Testis (tissue), 2 donors: ENCODE measurements around the gene PLA2G2A.

Experiments used
- CTCF ChIP-seq, 3 experiments: fragments of 450-650 bp in 2 of 3; fragments of 200-600 bp in 1 of 3; sonication (generic) in 1 of 3; IDR thresholded peaks; one replicate each; pipeline ENCODE4 v1.5.1; 2016 to 2019; ENCODE audit warnings: antibody characterized with exemption in 3 of 3, mild to moderate bottlenecking in 2 of 3, moderate library complexity in 1 of 3
- POLR2A ChIP-seq: fragments of 450-650 bp; IDR thresholded peaks from one replicate; pipeline ENCODE4 v1.6.1; 2017; ENCODE audit warnings: antibody characterized with exemption, mild to moderate bottlenecking, moderate library complexity

- no peak for TF ChIP-seq POLR2A
- TF ChIP-seq CTCF (IDR thresholded peaks at IDR 0.05) = no peak
Observed at GRCh38 chr1:19981507-19982312, 2.3 kb upstream of the PLA2G2A start.
